Liver (tissue), 9 donors: ENCODE data around the gene RPUSD1. TPM values are rescaled to one million over a fixed set of nuclear protein-coding genes. Genes with fewer than 3 reads are reported as not detected.

ENCODE experiments used
- DNase-seq: peaks from one replicate; pipeline ENCODE4 v3.0.0-alpha.2; 2017; ENCODE audit warnings: low spot score
- H3K27ac ChIP-seq, 2 donors: one replicate each; pipeline ENCODE4 v1.7.0; 2013; ENCODE audit warnings: inconsistent platforms in 2 of 2, low read length in 2 of 2, control low read depth in 1 of 2, low read depth in 1 of 2, mild to moderate bottlenecking in 1 of 2
- H3K27me3 ChIP-seq, 4 donors: one replicate each; pipeline versions ENCODE4 v1.6.1 to v1.7.0; 2013; ENCODE audit warnings: low read length in 3 of 4, inconsistent platforms in 1 of 4, mild to moderate bottlenecking in 1 of 4, moderate library complexity in 1 of 4; ENCODE audit not compliant: control insufficient read depth in 4 of 4, insufficient read depth in 4 of 4
- H3K36me3 ChIP-seq, 4 donors: one replicate each; pipeline versions ENCODE4 v1.6.1 to v1.7.0; 2013; ENCODE audit warnings: low read length in 3 of 4, mild to moderate bottlenecking in 3 of 4, low read depth in 1 of 4, moderate library complexity in 1 of 4; ENCODE audit not compliant: control insufficient read depth in 4 of 4, insufficient read depth in 3 of 4
- H3K4me1 ChIP-seq, 4 donors: one replicate each; pipeline versions ENCODE4 v1.6.1 to v1.7.0; 2013; ENCODE audit warnings: low read length in 3 of 4, mild to moderate bottlenecking in 3 of 4, moderate library complexity in 1 of 4; ENCODE audit not compliant: control insufficient read depth in 4 of 4, insufficient read depth in 4 of 4
- H3K4me3 ChIP-seq, 3 donors: one replicate each; pipeline versions ENCODE4 v1.6.1 to v1.7.0; 2013; ENCODE audit warnings: low read length in 3 of 3, control low read depth in 1 of 3, low read depth in 1 of 3, mild to moderate bottlenecking in 1 of 3
- H3K9ac ChIP-seq, 2 donors: one replicate each; pipeline ENCODE4 v1.7.0; 2013; ENCODE audit warnings: low read length in 2 of 2, mild to moderate bottlenecking in 2 of 2, moderate library complexity in 2 of 2, control low read depth in 1 of 2, low read depth in 1 of 2
- H3K9me3 ChIP-seq, 4 donors: one replicate each; pipeline versions ENCODE4 v1.6.1 to v1.7.0; 2013; ENCODE audit warnings: low read length in 3 of 4; ENCODE audit not compliant: control insufficient read depth in 4 of 4
- EGR1 ChIP-seq, 2 donors: IDR thresholded peaks; 2 replicates each; pipeline ENCODE4 v1.6.1; 2016 to 2018; ENCODE audit warnings: antibody characterized with exemption in 2 of 2, low read depth in 2 of 2
- FOXA1 ChIP-seq: IDR thresholded peaks from 2 replicates; pipeline ENCODE4 v1.6.1; 2016; ENCODE audit warnings: antibody characterized with exemption
- FOXA2 ChIP-seq: IDR thresholded peaks from 2 replicates; pipeline ENCODE4 v1.6.1; 2016; ENCODE audit warnings: antibody characterized with exemption
- GABPA ChIP-seq, 2 donors: IDR thresholded peaks in 1 of 2; conservative IDR thresholded peaks in 1 of 2; 2 replicates each; pipeline ENCODE4 v1.6.1; 2016; ENCODE audit warnings: antibody characterized with exemption in 2 of 2, mild to moderate bottlenecking in 1 of 2, moderate library complexity in 1 of 2
- HNF4A ChIP-seq, 2 donors: conservative IDR thresholded peaks; 2 replicates each; pipeline ENCODE4 v1.6.1; 2016; ENCODE audit warnings: antibody characterized with exemption in 2 of 2, mild to moderate bottlenecking in 2 of 2
- HNF4G ChIP-seq: IDR thresholded peaks from 2 replicates; pipeline ENCODE4 v1.6.1; 2016; ENCODE audit warnings: antibody characterized with exemption
- JUND ChIP-seq, 2 donors: IDR thresholded peaks; 2 replicates each; pipeline ENCODE4 v1.6.1; 2016; ENCODE audit warnings: antibody characterized with exemption in 2 of 2
- NR2F2 ChIP-seq: IDR thresholded peaks from 2 replicates; pipeline ENCODE4 v1.6.1; 2016; ENCODE audit warnings: antibody characterized with exemption
- RXRA ChIP-seq, 2 donors: IDR thresholded peaks; 2 replicates each; pipeline ENCODE4 v1.6.1; 2017 to 2018; ENCODE audit warnings: antibody characterized with exemption in 2 of 2, mild to moderate bottlenecking in 1 of 2
- SP1 ChIP-seq: IDR thresholded peaks from 2 replicates; pipeline ENCODE4 v1.6.1; 2018; ENCODE audit warnings: antibody characterized with exemption, mild to moderate bottlenecking
- YY1 ChIP-seq: IDR thresholded peaks from 2 replicates; pipeline ENCODE4 v1.6.1; 2016; ENCODE audit warnings: antibody characterized with exemption, mild to moderate bottlenecking
- whole genome bisulfite sequencing: extraction: QIAGEN DNeasy Blood & Tissue Kit; methylation state at CpG from one replicate; pipeline ENCODE4 v1.1.7; 2013; 5-methylcytosine and 5-hydroxymethylcytosine counted together
- polyA plus RNA-seq, 2 donors: library from polyadenylated mRNA; stranded (reverse) in 1 of 2; unstranded in 1 of 2; fragments of 200-250 nt in 1 of 2; fragments of >200 nt in 1 of 2; fragmentation: Nextera tagmentation in 1 of 2; extraction: Ambion mirVana in 1 of 2; gene quantifications; one replicate each; pipeline versions ENCODE4 v1.2.1 to v1.2.3, GENCODE V29; 2013 to 2015
- total RNA-seq, 2 donors: library from RNA; depleted of rRNA; stranded (reverse); fragments of >200 nt; gene quantifications; one replicate each; pipeline ENCODE4 v1.2.3, GENCODE V29; 2014
- TF ChIP-seq, protein P1 (sequence below): IDR thresholded peaks from 2 replicates; pipeline ENCODE4 v1.6.1; 2016; ENCODE audit warnings: antibody characterized with exemption
- TF ChIP-seq, protein P2 (sequence below): IDR thresholded peaks from 2 replicates; pipeline ENCODE4 v1.6.1; 2016; ENCODE audit warnings: antibody characterized with exemption
- TF ChIP-seq, protein P3 (sequence below): IDR thresholded peaks from 2 replicates; pipeline ENCODE4 v1.6.1; 2016; ENCODE audit warnings: antibody characterized with exemption
- TF ChIP-seq, protein P4 (sequence below): fragments of 150-350 bp; IDR thresholded peaks from 2 replicates; pipeline ENCODE4 v1.5.1; 2017; ENCODE audit warnings: improper control_type of control experiment, low read depth, low read length; ENCODE audit not compliant: missing input control
- TF ChIP-seq, protein P5 (sequence below): IDR thresholded peaks from 2 replicates; pipeline ENCODE4 v1.6.1; 2016; ENCODE audit warnings: antibody characterized with exemption, mild to moderate bottlenecking
- donor health status: healthy.
- donor health status: healthy.
- donor health status: healthy.
- donor health status: healthy.
- donor health status: healthy.

Gene RPUSD1
- total and polyA plus RNA-seq, 4 donors, result 4.5 to 10.7 (median 8.9) TPM

DNA sequence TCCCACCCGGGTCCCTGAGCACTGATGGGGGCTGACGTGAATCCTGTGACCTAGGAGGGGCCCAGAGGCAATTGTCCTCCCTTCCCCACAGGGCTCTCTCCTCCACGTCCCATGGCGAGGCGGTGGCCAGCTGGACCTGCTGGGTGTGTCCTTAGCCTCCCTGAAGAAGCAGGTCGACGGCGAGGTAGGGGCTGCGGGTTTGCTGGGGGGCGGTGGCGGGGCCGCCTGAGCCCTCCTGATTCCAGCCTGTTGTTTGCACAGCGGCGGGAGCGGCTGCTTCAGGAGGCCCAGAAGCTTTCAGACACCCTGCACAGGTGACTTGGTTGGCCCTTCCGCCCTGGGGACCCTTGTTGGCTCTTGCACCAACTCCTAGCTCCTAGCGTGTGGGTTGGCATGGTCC, 1.9 kb upstream of the RPUSD1 start:
- no peaks in the 10 kb centered on the region for H3K9me3 ChIP-seq
- DNase-seq, result no peak
- no peaks in the 10 kb centered on the region for H3K27me3 ChIP-seq
- no peak overlapping the region for H3K4me3 ChIP-seq
- peaks cover 6 to 21% (median 18%) of the 10 kb centered on the region in 4 donors for H3K4me1 ChIP-seq
- WGBS, result 96% methylated on average over 17 of the region's 17 CpGs
- peaks cover 0 to 3% (median 0%) of the 10 kb centered on the region in 4 donors for H3K36me3 ChIP-seq
- no peak overlapping the region for H3K9ac ChIP-seq
- H3K27ac ChIP-seq, result no peak overlapping the region
- TF ChIP-seq EGR1 (IDR thresholded peaks at IDR 0.05; ENCODE audit: low read depth in 2 of 2), result no peak
- TF ChIP-seq SP1, result no peak
- no peak for TF ChIP-seq HNF4G
- TF ChIP-seq RXRA (IDR thresholded peaks at IDR 0.05), result no peak
- TF ChIP-seq JUND (IDR thresholded peaks at IDR 0.05), result no peak
- TF ChIP-seq HNF4A (conservative IDR thresholded peaks at IDR 0.05), result no peak

DNA sequence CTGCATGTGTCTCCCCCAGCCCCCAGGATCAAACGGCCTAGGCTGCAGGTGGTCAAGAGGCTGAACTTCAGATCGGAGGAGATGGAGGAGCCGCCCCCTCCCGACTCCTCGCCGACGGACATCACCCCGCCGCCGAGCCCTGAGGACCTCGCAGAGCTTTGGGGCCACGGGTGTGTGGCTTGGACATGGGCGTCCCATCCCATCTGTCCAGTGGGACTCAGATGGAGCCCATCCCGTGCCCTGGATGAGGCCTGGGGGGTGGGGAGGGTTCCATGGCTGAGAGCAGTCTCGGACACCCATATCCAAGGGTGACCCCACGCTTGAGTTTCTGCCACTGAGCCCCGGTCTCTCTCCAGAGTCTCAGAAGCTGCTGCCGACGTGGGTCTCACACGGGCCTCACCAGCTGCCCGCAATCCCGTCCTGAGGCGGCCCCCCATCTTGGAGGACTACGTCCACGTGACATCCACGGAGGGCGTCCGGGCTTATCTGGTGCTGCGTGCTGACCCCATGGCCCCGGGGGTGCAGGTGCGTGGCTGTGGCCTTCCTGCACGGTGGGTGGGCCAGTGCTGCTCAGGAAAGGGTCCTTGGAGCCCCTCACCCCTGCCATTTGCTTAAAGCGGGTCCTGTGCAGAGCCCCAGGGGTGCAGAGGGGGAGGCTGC, 1.1 kb upstream of the RPUSD1 start:
- no peak for TF ChIP-seq HNF4A (conservative IDR thresholded peaks at IDR 0.05)
- TF ChIP-seq FOXA2, result no peak
- no peak for TF ChIP-seq GABPA (IDR thresholded peaks at IDR 0.05 in 1 of 2, conservative IDR thresholded peaks at IDR 0.05 in 1 of 2)
- TF ChIP-seq, protein P1, sequence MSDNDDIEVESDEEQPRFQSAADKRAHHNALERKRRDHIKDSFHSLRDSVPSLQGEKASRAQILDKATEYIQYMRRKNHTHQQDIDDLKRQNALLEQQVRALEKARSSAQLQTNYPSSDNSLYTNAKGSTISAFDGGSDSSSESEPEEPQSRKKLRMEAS, result no peak
- TF ChIP-seq HNF4G, result no peak
- no peak for TF ChIP-seq JUND (IDR thresholded peaks at IDR 0.05)
- TF ChIP-seq, protein P2, sequence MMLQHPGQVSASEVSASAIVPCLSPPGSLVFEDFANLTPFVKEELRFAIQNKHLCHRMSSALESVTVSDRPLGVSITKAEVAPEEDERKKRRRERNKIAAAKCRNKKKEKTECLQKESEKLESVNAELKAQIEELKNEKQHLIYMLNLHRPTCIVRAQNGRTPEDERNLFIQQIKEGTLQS, result no peak
- TF ChIP-seq, protein P3, sequence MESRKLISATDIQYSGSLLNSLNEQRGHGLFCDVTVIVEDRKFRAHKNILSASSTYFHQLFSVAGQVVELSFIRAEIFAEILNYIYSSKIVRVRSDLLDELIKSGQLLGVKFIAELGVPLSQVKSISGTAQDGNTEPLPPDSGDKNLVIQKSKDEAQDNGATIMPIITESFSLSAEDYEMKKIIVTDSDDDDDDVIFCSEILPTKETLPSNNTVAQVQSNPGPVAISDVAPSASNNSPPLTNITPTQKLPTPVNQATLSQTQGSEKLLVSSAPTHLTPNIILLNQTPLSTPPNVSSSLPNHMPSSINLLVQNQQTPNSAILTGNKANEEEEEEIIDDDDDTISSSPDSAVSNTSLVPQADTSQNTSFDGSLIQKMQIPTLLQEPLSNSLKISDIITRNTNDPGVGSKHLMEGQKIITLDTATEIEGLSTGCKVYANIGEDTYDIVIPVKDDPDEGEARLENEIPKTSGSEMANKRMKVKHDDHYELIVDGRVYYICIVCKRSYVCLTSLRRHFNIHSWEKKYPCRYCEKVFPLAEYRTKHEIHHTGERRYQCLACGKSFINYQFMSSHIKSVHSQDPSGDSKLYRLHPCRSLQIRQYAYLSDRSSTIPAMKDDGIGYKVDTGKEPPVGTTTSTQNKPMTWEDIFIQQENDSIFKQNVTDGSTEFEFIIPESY, result no peak
- TF ChIP-seq EGR1 (IDR thresholded peaks at IDR 0.05; ENCODE audit: low read depth in 2 of 2), result no peak
- TF ChIP-seq, protein P4, sequence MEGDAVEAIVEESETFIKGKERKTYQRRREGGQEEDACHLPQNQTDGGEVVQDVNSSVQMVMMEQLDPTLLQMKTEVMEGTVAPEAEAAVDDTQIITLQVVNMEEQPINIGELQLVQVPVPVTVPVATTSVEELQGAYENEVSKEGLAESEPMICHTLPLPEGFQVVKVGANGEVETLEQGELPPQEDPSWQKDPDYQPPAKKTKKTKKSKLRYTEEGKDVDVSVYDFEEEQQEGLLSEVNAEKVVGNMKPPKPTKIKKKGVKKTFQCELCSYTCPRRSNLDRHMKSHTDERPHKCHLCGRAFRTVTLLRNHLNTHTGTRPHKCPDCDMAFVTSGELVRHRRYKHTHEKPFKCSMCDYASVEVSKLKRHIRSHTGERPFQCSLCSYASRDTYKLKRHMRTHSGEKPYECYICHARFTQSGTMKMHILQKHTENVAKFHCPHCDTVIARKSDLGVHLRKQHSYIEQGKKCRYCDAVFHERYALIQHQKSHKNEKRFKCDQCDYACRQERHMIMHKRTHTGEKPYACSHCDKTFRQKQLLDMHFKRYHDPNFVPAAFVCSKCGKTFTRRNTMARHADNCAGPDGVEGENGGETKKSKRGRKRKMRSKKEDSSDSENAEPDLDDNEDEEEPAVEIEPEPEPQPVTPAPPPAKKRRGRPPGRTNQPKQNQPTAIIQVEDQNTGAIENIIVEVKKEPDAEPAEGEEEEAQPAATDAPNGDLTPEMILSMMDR, result no peak
- no peak for TF ChIP-seq FOXA1
- TF ChIP-seq NR2F2, result no peak
- TF ChIP-seq RXRA (IDR thresholded peaks at IDR 0.05), result no peak
- TF ChIP-seq, protein P5, sequence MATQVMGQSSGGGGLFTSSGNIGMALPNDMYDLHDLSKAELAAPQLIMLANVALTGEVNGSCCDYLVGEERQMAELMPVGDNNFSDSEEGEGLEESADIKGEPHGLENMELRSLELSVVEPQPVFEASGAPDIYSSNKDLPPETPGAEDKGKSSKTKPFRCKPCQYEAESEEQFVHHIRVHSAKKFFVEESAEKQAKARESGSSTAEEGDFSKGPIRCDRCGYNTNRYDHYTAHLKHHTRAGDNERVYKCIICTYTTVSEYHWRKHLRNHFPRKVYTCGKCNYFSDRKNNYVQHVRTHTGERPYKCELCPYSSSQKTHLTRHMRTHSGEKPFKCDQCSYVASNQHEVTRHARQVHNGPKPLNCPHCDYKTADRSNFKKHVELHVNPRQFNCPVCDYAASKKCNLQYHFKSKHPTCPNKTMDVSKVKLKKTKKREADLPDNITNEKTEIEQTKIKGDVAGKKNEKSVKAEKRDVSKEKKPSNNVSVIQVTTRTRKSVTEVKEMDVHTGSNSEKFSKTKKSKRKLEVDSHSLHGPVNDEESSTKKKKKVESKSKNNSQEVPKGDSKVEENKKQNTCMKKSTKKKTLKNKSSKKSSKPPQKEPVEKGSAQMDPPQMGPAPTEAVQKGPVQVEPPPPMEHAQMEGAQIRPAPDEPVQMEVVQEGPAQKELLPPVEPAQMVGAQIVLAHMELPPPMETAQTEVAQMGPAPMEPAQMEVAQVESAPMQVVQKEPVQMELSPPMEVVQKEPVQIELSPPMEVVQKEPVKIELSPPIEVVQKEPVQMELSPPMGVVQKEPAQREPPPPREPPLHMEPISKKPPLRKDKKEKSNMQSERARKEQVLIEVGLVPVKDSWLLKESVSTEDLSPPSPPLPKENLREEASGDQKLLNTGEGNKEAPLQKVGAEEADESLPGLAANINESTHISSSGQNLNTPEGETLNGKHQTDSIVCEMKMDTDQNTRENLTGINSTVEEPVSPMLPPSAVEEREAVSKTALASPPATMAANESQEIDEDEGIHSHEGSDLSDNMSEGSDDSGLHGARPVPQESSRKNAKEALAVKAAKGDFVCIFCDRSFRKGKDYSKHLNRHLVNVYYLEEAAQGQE, result no peak
- no peak for TF ChIP-seq YY1
- H3K36me3 ChIP-seq, result peaks cover 0 to 3% (median 0%) of the 10 kb centered on the region in 4 donors
- no peak for DNase-seq
- no peaks in the 10 kb centered on the region for H3K27me3 ChIP-seq
- WGBS, result 82% methylated on average over 33 of the region's 33 CpGs
- no peaks in the 10 kb centered on the region for H3K9me3 ChIP-seq
- peak overlapping the region in 2 of 3 donors; percentile 59 to 88 for H3K4me3 ChIP-seq
- no peak overlapping the region for H3K9ac ChIP-seq
- H3K4me1 ChIP-seq, result peaks cover 6 to 21% (median 18%) of the 10 kb centered on the region in 4 donors
- no peak overlapping the region for H3K27ac ChIP-seq
